HG03108 (cell line): Measurements from ENCODE around the gene GPATCH1.

Experiments
- ATAC-seq: cut with Tn5 transposase; IDR thresholded peaks from one replicate; pipeline ENCODE4 v1.9.1; 2021; ENCODE audit warnings: moderate library complexity; ENCODE audit not compliant: unreplicated experiment

Gene GPATCH1

DNA sequence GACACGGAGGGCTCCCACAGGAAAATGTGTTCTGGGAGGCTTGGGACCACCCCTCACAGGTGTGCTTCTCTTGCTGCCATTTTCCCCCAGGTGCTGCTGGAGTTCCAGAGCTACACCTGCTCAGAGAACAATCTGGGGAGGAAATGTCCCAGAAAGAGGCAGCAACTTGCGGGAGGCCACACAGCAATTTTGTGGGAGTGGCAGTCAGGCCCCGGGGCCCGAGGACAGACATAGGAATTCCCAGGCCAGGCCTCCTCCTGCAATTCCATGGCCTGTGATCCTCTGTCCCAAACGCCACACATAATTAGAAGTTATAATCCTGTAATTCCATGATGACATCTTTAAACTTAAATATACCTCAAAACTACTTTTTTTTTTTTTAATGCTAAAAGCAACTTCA, 18.1 kb upstream of the GPATCH1 start:
- no peak for ATAC-seq

DNA sequence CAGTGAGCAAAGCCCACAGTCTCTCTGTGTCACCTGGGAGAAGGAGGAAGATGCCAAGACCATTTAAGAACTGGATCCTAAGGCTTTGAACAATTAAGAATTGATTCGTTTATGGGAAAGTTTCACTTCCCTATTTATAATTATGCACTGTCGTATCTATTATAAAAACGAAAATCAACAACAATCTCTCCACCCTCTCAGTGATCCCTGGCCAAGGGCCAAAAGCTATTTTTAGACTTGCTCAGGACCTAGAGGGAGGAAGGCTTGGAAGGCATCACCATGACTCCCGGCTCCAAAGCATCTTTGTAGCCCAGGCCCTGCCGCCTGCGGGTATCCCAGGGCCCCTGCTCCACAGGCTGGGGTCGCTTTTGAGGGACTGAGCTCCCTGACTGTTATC, 17.6 kb upstream of the GPATCH1 start:
- ATAC-seq = no peak

GRCh38 chr19:33063753-33064457, 17.1 kb upstream of the GPATCH1 start:
- no peak for ATAC-seq

GRCh38 chr19:33064458-33064791, 16.6 kb upstream of the GPATCH1 start:
- peak; percentile 46 for ATAC-seq

- peak; percentile 57 for ATAC-seq
Observed at GRCh38 chr19:33064792-33065550, 16.0 kb upstream of the GPATCH1 start, which contains the start of gene RHPN2. Gene RHPN2, minus strand, starts transcription at chr19:33064888. Its CDS starts 36 bp downstream, at chr19:33064852.

DNA sequence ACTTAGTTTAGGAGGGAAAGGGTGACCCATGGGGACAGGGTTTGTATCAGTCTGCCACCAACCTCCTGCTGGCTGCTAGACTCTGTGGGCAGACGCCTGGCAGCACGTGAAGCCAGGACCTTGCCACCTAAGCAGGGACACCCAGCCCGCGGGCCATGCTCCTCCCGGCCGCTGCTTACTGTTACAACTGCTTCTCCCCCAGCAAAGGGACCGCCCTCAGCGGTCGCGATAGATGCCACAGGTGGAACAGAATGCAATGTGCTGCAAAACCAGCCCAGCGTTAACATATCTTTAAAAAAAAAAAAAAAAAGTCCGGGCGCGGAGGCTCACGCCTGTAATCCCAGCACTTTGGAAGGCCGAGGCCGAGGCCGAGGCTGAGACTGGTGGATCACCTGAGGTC, 14.4 kb upstream of the GPATCH1 start:
- ATAC-seq = no peak

GRCh38 chr19:33067121-33067520, 13.9 kb upstream of the GPATCH1 start:
- ATAC-seq = no peak

GRCh38 chr19:33071887-33072286, 9.1 kb upstream of the GPATCH1 start:
- no peak for ATAC-seq

DNA sequence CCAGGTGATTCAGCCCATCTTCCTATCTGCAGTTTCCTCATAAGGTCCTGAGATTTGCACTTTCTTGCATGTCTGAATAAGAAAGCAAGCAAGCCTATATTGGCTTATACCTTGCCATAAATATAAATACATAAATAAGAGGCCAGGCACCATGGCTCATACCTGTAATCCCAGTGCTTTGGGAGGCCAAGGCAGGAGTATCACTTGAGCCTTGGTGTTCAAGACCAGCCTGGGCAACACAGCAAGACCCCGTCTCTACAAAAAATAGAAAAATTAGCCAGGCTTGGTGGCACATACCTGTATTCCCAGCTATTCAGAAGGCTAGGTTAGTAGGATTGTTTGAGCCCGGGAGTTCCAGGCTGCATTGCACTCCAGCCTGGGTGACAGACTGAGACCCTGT, 5.5 kb upstream of the GPATCH1 start:
- no peak for ATAC-seq

GRCh38 chr19:33085570-33086128, 4.7 kb downstream of the GPATCH1 start:
- ATAC-seq = no peak

GRCh38 chr19:33086955-33087354, 6.0 kb downstream of the GPATCH1 start:
- ATAC-seq = no peak

GRCh38 chr19:33089010-33089409, 8.0 kb downstream of the GPATCH1 start:
- no peak for ATAC-seq

GRCh38 chr19:33090179-33090578, 9.2 kb downstream of the GPATCH1 start:
- ATAC-seq = no peak

- ATAC-seq = no peak
Observed at GRCh38 chr19:33093420-33094210, 12.6 kb downstream of the GPATCH1 start.

GRCh38 chr19:33094436-33095067, 13.6 kb downstream of the GPATCH1 start:
- ATAC-seq = no peak

DNA sequence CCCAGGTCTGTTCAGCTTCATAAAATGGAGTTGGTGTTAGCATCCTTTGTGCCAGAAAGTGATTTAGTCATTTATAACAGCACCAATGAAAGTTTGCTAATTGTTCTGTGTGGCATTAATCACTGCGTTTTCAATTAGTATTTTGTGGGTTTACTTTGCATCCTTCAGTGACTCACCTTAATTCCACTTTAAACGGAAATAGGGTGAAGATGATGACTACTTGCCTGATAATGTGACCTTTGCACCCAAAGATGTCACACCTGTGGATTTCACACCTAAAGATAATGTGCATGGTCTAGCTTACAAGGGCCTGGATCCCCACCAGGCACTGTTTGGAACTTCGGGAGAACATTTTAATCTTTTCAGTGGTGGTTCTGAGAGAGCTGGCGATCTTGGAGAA, 15.0 kb downstream of the GPATCH1 start:
- no peak for ATAC-seq

DNA sequence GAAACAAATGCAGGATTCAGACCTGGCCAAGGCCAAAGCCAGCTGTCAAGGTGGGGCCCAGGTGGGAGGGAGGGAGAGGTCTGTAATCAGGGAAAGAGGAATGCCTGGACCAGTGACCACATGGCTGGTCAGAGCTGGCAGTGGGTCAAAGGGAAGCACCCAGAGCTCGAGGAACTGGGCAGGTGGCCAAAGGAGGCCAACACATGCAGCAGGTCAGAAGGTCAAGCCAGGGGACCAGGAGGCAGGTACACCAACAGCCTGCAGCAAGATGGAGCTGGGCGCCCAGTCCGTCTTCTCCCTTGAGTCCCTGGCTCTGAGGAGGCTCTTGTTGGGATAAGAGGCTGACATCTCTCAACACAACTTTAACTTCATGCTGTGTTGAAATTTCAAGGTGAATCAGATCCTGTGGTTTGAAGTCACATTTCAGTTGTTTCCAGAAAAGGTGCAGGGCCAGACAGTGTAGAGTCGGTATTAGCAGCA, 17.1 kb downstream of the GPATCH1 start:
- ATAC-seq = no peak

DNA sequence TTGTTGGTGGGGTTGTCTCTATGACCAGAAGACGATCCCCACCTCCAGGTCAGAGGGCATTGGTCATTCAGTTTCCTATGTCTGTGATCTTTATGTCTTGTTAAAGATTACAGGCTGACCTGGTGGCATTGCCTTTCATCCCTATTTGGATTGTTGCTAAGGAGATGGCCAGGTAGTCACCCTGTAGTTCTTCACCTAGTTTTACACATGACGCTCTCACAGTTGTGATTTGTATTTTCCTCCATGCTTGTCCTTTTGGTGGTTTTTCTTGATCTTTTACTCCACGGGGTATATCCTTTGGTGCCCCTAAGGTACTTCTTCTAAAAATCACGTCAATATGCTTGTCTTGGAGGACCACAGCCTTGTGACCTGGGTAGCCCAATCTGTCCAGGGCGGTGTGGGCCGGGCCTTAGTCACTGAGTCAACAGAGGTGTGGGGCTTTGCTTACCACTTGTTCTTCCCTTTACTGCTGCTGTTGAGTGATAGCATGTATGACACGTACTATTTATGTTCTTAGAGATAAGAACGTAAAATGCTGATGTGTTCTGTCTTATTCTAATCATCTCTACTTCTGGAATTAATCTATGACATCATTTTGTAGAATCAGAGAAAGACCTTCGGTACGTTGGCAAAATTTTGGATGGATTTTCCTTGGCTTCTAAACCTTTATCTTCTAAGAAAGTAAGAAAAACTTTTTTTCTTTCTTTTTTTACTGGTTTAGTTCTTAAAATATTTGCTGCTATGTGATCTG, 20.1 kb downstream of the GPATCH1 start:
- no peak for ATAC-seq

DNA sequence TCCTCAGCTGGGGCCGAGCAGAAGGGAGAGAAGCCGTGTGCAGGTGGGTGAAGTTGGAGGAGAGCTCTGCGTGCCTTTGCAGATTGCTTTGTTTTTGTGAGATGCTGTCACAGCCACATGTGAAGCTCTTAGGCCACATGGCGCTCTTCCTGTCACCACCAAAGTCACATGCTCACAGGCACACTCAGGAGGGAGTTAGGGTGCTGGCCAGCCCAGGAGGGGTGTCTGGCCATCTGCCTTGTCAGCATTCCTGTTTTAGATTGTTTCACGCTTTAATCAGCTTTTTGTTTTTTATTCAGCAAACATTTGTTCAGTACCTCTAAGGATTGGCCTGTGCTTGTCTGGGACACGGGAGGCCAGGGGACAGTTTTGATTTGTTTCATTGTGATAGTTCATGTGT, 21.9 kb downstream of the GPATCH1 start:
- no peak for ATAC-seq

DNA sequence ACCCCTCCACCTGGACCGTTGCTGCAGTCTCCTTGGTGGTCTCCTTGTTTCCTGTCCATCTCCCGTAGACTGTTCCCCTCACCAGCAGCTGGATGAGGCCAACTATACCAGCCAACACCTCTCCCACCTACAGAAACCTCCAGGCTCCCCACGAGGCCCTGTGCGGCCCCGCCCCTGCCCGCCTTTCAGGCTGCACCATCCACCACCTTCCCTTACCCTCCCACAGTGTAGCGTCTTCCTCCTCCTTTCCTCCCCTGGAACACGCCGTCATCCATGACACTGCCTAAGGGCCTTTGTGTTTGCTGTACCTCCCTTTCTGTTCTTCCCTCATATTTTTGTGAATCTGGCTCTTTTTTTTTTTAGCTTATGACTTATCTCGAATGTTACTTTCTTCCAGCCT, 27.2 kb downstream of the GPATCH1 start:
- no peak for ATAC-seq
